ENCODE measurements around the gene MPDZ. TPM values are rescaled to one million over a fixed set of nuclear protein-coding genes. Genes with fewer than 3 reads are reported as not detected.

The MPDZ gene
- total RNA-seq, 1 donor from 2014 or later, result 70.7 TPM

GRCh38 chr9:13269589-13270452 lies 9.7 kb downstream of the MPDZ start:
- no peaks in the 10 kb centered on the region for H3K9me3 ChIP-seq (replicated peaks)
- no peak overlapping the region for H3K4me3 ChIP-seq
- TF ChIP-seq, protein P1, sequence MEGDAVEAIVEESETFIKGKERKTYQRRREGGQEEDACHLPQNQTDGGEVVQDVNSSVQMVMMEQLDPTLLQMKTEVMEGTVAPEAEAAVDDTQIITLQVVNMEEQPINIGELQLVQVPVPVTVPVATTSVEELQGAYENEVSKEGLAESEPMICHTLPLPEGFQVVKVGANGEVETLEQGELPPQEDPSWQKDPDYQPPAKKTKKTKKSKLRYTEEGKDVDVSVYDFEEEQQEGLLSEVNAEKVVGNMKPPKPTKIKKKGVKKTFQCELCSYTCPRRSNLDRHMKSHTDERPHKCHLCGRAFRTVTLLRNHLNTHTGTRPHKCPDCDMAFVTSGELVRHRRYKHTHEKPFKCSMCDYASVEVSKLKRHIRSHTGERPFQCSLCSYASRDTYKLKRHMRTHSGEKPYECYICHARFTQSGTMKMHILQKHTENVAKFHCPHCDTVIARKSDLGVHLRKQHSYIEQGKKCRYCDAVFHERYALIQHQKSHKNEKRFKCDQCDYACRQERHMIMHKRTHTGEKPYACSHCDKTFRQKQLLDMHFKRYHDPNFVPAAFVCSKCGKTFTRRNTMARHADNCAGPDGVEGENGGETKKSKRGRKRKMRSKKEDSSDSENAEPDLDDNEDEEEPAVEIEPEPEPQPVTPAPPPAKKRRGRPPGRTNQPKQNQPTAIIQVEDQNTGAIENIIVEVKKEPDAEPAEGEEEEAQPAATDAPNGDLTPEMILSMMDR (IDR thresholded peaks at IDR 0.05; ENCODE audit: borderline replicate concordance), result no peak
- no peaks in the 10 kb centered on the region for H3K36me3 ChIP-seq
- no peak overlapping the region for H3K27ac ChIP-seq (replicated peaks)
- no peaks in the 10 kb centered on the region for H3K27me3 ChIP-seq (ENCODE audit: low read depth)
- intact Hi-C loops (cut with micrococcal nuclease), result no loop called here
- DNase-seq, result no peak
- H3K4me1 ChIP-seq, result peaks cover 85% of the 10 kb centered on the region

DNA sequence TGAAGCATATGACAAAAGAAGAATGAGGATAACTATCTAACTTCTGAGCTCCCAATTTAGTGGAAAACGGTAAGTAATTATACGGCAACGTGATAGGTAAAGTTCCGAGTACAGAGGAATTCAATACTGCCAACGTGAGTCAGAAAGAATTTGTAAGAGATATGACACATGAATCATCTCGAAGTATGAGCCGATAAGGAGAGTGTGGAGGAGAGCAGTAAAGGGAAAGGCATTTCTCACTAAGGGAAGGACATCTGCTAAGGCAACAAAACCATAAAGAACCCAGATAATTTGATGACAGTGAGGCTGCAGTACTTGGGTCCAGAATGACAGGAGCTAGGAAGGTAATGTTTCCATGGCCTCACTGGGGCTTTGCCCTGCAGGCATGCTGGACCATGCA lies 11.0 kb downstream of the MPDZ start:
- no peak overlapping the region for H3K4me3 ChIP-seq
- peaks cover 81% of the 10 kb centered on the region for H3K4me1 ChIP-seq
- no peaks in the 10 kb centered on the region for H3K9me3 ChIP-seq (replicated peaks)
- H3K36me3 ChIP-seq, result no peaks in the 10 kb centered on the region
- H3K27me3 ChIP-seq (ENCODE audit: low read depth), result no peaks in the 10 kb centered on the region
- no peak for DNase-seq
- TF ChIP-seq, protein P1 (IDR thresholded peaks at IDR 0.05; ENCODE audit: borderline replicate concordance), result no peak
- H3K27ac ChIP-seq (replicated peaks), result no peak overlapping the region
- intact Hi-C loops (cut with micrococcal nuclease), result no loop called here

DNA sequence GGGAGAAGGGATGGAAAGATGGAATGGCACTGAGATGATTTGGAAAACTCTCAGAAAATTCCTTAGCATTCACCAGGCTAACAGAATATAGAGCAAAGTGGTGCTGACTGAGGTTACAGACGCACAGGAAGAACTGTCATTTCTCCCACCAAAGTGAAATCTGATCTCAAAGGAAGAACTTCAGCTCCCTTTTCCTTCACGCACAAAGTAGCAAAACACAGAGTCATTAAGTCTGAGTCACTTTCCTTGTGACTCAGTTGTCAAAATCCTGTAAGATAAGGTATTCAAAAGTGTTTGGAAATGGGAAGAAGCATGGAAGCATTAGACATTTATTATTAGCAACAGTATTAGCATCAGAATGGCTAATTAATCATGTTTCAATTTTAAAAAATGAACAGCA lies 11.7 kb downstream of the MPDZ start:
- Histone ChIP-seq H3K27ac (replicated peaks) (peak overlapping the region; percentile 20), H3K4me1 (peaks cover 81% of the 10 kb centered on the region), H3K36me3 (no peaks in the 10 kb centered on the region), H3K9me3 (replicated peaks) (no peaks in the 10 kb centered on the region), H3K4me3 (no peak overlapping the region), H3K27me3 (ENCODE audit: low read depth) (no peaks in the 10 kb centered on the region)
- intact Hi-C loops (cut with micrococcal nuclease), result no loop called here
- TF ChIP-seq, protein P1 (IDR thresholded peaks at IDR 0.05; ENCODE audit: borderline replicate concordance), result no peak
- no peak for DNase-seq

DNA sequence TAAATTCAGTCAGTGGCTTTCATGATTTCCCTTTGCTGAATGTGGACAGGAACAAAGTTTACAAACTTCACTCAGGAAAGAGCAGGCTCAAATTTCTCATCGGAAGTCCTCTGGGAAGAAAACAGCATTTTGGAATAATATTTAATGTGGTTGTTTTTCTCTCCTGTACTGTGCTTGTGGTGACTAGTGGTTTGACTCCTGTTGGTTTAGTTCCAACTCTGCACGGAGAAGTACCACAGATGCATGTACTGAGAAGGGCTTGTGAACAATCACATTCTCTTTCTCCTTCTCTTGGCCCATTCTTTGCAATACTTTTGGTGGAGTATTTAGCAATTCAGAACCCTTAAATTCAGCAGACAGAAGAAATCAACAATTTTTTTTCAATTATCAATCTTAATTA lies 13.3 kb downstream of the MPDZ start:
- H3K27me3 ChIP-seq (ENCODE audit: low read depth), result no peaks in the 10 kb centered on the region
- intact Hi-C loops (cut with micrococcal nuclease), result no loop called here
- no peak overlapping the region for H3K4me3 ChIP-seq
- no peaks in the 10 kb centered on the region for H3K9me3 ChIP-seq (replicated peaks)
- no peak overlapping the region for H3K27ac ChIP-seq (replicated peaks)
- DNase-seq, result no peak
- peaks cover 68% of the 10 kb centered on the region for H3K4me1 ChIP-seq
- TF ChIP-seq, protein P1 (IDR thresholded peaks at IDR 0.05; ENCODE audit: borderline replicate concordance), result no peak
- H3K36me3 ChIP-seq, result no peaks in the 10 kb centered on the region

DNA sequence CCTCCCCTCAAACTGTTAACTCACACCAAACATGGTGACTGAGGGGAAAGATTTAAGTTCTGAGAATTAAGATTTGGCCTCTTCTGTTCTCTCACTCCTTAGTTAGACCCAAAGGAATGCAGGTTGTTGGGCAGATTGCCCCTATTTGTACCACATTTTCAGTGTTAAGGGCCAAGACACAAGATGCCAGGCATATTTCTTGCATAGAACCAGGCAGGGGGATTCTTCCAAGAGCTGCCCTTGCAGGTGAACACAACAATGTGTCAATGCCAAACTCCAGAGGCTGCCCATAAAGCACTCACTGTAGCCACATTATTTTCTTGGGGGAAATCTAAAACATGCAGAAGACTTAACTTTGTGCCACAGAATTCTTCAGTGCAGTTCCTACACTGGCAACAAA lies 14.7 kb downstream of the MPDZ start:
- Histone ChIP-seq H3K36me3 (no peaks in the 10 kb centered on the region), H3K4me1 (peaks cover 56% of the 10 kb centered on the region), H3K4me3 (no peak overlapping the region), H3K27ac (replicated peaks) (no peak overlapping the region), H3K27me3 (ENCODE audit: low read depth) (no peaks in the 10 kb centered on the region), H3K9me3 (replicated peaks) (no peaks in the 10 kb centered on the region)
- intact Hi-C loops (cut with micrococcal nuclease), result no loop called here
- no peak for DNase-seq
- TF ChIP-seq, protein P1 (IDR thresholded peaks at IDR 0.05; ENCODE audit: borderline replicate concordance), result no peak

Data from left ventricle myocardium inferior (tissue), 1 donor.